ENCODE measurements around the gene CCHCR1. TPM values are rescaled to one million over a fixed set of nuclear protein-coding genes. Genes with fewer than 3 reads are reported as not detected.

Gene CCHCR1
- total RNA-seq, 2 donors from 2014 or later = 15.6 to 28.7 TPM

GRCh38 chr6:31174378-31174777 lies 16.8 kb upstream of the CCHCR1 start:
- no peaks in the 10 kb centered on the region for H3K27me3 ChIP-seq
- H3K4me1 ChIP-seq = peaks cover 61% of the 10 kb centered on the region
- 54 to 65% methylated on average over 5 of the region's 5 CpGs for WGBS, 2 donors
- no peak overlapping the region for H3K27ac ChIP-seq
- H3K36me3 ChIP-seq (replicated peaks in 1 of 2; ENCODE audit: insufficient read depth in 1 of 2, low read depth in 2 of 2) = no peaks in the 10 kb centered on the region
- DNase-seq = peak in 1 of 4 donors; percentile 47
- TF ChIP-seq, protein P1, sequence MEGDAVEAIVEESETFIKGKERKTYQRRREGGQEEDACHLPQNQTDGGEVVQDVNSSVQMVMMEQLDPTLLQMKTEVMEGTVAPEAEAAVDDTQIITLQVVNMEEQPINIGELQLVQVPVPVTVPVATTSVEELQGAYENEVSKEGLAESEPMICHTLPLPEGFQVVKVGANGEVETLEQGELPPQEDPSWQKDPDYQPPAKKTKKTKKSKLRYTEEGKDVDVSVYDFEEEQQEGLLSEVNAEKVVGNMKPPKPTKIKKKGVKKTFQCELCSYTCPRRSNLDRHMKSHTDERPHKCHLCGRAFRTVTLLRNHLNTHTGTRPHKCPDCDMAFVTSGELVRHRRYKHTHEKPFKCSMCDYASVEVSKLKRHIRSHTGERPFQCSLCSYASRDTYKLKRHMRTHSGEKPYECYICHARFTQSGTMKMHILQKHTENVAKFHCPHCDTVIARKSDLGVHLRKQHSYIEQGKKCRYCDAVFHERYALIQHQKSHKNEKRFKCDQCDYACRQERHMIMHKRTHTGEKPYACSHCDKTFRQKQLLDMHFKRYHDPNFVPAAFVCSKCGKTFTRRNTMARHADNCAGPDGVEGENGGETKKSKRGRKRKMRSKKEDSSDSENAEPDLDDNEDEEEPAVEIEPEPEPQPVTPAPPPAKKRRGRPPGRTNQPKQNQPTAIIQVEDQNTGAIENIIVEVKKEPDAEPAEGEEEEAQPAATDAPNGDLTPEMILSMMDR (IDR thresholded peaks at IDR 0.05) = no peak
- TF ChIP-seq POLR2A (IDR thresholded peaks at IDR 0.05) = no peak
- ATAC-seq = peak; percentile 51
- intact Hi-C loops (cut with DNase I) = no loop called here
- H3K9me3 ChIP-seq = no peaks in the 10 kb centered on the region
- H3K4me3 ChIP-seq = no peak overlapping the region

DNA sequence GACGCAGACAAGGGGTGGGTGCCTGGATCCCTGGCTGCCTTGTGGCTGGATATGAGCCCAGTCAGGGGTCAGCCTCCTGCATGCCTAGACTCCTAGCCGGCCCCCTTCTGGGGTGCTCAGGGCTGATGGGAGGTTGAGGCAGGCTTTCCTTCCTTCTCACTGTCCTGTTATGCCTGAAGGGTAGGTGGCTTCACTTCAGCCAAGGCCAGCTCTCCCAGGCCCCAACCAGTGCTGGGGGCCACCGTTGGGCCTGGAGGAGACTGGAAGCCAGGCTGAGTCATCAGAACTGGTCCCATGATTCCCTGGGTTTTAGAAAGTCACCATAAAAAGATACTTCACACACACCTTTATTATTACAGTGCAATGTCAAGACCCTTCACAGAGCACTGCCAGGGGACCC lies 15.8 kb upstream of the CCHCR1 start:
- Histone ChIP-seq H3K27ac (no peak overlapping the region), H3K4me3 (no peak overlapping the region), H3K4me1 (peaks cover 51% of the 10 kb centered on the region), H3K9me3 (no peaks in the 10 kb centered on the region), H3K27me3 (no peaks in the 10 kb centered on the region), H3K36me3 (replicated peaks in 1 of 2; ENCODE audit: insufficient read depth in 1 of 2, low read depth in 2 of 2) (no peaks in the 10 kb centered on the region)
- ATAC-seq (no peak), DNase-seq (no peak)
- no peak for TF ChIP-seq POLR2A (IDR thresholded peaks at IDR 0.05)
- TF ChIP-seq, protein P1 (IDR thresholded peaks at IDR 0.05) = no peak
- 56 to 89% methylated on average over 1 to 3 of the region's 3 CpGs for WGBS, 2 donors
- intact Hi-C loops (cut with DNase I) = no loop called here

DNA sequence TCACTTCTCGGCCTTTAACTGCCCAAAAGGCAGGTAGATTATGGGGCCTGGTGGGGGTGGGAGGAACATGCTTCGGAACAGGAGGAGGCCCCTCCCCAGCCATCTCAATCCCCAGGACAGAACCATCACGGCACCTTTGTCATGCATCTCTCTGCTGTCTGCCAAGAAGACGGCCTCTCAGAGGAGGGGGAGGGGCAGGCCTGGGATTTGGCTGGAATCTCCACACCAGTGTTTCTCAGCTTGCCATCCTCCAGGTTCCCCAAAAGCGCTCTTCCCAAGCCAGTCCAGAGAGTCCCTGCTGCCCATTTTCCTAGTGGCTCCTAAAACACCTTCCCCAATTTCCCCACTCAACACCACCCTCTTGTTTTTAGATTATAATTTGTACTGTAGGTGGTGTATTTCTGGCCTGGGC lies 15.4 kb upstream of the CCHCR1 start:
- H3K27me3 ChIP-seq = no peaks in the 10 kb centered on the region
- no peaks in the 10 kb centered on the region for H3K9me3 ChIP-seq
- intact Hi-C loops (cut with DNase I) = no loop called here
- DNase-seq (no peak), ATAC-seq (no peak)
- 76 to 80% methylated on average over 5 of the region's 5 CpGs for WGBS, 2 donors
- no peaks in the 10 kb centered on the region for H3K36me3 ChIP-seq (replicated peaks in 1 of 2; ENCODE audit: insufficient read depth in 1 of 2, low read depth in 2 of 2)
- peaks cover 48% of the 10 kb centered on the region for H3K4me1 ChIP-seq
- H3K27ac ChIP-seq = no peak overlapping the region
- no peak overlapping the region for H3K4me3 ChIP-seq
- no peak for TF ChIP-seq POLR2A (IDR thresholded peaks at IDR 0.05)
- TF ChIP-seq, protein P1 (IDR thresholded peaks at IDR 0.05) = no peak

DNA sequence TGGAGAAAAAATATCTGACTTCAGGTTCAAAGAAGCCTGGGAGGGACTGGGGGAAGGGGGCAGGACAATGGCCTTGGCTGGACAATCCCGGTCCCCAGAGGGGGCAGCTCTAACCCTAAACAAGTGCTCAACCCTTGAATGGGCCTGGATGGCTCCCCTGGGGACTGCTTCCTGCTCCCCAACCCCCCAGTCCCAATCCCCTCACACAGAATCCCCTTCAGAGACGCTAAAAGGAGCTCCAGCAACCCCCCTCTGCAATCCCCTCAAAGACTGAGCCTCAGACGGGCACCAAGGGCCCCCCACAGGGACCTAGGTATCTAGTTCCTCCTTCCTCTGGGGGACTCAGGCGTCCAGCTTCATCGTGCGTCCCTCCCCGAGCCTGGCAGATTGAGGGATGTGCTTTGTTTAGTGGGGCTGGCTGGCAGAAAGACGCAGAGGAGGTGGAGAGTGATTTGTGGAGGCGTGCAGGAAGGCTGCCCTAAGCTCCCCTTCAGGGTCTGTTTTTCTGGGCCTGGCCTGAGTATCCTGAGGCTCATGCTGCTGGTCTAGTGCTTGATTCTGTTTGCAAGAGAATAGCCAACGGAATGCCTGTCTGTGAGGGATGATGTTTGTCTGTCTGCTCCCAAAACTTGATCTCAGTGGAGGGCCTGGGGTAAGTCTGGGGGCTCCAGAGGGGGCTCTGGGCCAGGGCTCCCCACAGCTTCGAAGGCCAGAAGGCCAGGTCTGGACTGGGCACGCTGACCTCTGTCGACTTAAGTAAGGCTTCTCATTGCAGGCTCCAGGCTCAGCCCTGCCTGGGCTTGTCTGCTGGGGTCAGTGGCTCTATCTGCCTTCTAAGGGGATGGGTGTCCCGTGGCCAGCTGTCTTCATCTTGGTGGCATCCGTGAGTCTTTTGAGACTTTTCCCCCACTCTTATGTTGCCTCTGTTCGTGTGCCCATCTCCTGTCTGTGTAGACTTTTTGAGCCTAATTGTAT lies 14.6 kb upstream of the CCHCR1 start:
- no peak overlapping the region for H3K27ac ChIP-seq
- intact Hi-C loops (cut with DNase I) = no loop called here
- WGBS, 2 donors = 78 to 81% methylated on average over 9 to 16 of the region's 16 CpGs
- no peak for DNase-seq
- TF ChIP-seq, protein P1 (IDR thresholded peaks at IDR 0.05) = no peak
- no peak for TF ChIP-seq POLR2A (IDR thresholded peaks at IDR 0.05)
- no peaks in the 10 kb centered on the region for H3K36me3 ChIP-seq (replicated peaks in 1 of 2; ENCODE audit: insufficient read depth in 1 of 2, low read depth in 2 of 2)
- ATAC-seq = no peak
- H3K27me3 ChIP-seq = no peaks in the 10 kb centered on the region
- no peak overlapping the region for H3K4me3 ChIP-seq
- H3K4me1 ChIP-seq = peaks cover 43% of the 10 kb centered on the region
- no peaks in the 10 kb centered on the region for H3K9me3 ChIP-seq

Data from body of pancreas (tissue), 4 donors.